ENCODE results near the gene TRIM14.
A peak's percentile ranks its signal among the peaks of the same experiment; 100 is the strongest.

The TRIM14 gene

GRCh38 chr9:98085058-98085457, 34.0 kb downstream of the TRIM14 start:
- H3K4me1 ChIP-seq (ENCODE audit: control insufficient read depth, insufficient read depth, low read depth, low read length), result peaks cover 20% of the 10 kb centered on the region
- H2BK5ac ChIP-seq (ENCODE audit: low read depth, low read length, poor library complexity, severe bottlenecking), result no peak overlapping the region
- H2AFZ ChIP-seq (ENCODE audit: low read depth, low read length), result no peak overlapping the region
- no peak overlapping the region for H3K4me2 ChIP-seq (ENCODE audit: low read length, poor library complexity, severe bottlenecking)
- H3K18ac ChIP-seq (ENCODE audit: low read depth in 1 of 2, low read length in 2 of 2), result no peak overlapping the region
- peaks cover 33 to 48% of the 10 kb centered on the region in 2 experiments for H3K36me3 ChIP-seq (ENCODE audit: control insufficient read depth in 1 of 2, insufficient read depth in 2 of 2, low read depth in 1 of 2, low read length in 2 of 2)
- H4K8ac ChIP-seq (ENCODE audit: low read length), result no peak overlapping the region
- WGBS, result 100% methylated on average over 4 of the region's 4 CpGs
- H2BK15ac ChIP-seq (ENCODE audit: low read depth, poor library complexity, severe bottlenecking), result no peak overlapping the region
- H3K9ac ChIP-seq (ENCODE audit: low read length), result no peak overlapping the region
- H3K27me3 ChIP-seq (ENCODE audit: control insufficient read depth in 1 of 2, insufficient read depth in 1 of 2, low read length in 2 of 2), result peaks cover 0 to 3% of the 10 kb centered on the region in 2 experiments
- H4K91ac ChIP-seq (ENCODE audit: low read length), result no peak overlapping the region
- no peaks in the 10 kb centered on the region for H3K79me1 ChIP-seq (replicated peaks; ENCODE audit: low read length, poor library complexity, severe bottlenecking)
- DNase-seq, result no peak
- no peak overlapping the region for H3K4ac ChIP-seq (ENCODE audit: low read depth in 1 of 2, low read length in 2 of 2)
- no peak overlapping the region for H3K27ac ChIP-seq (ENCODE audit: low read length, poor library complexity, severe bottlenecking)
- no peak overlapping the region for H3K14ac ChIP-seq (ENCODE audit: low read length in 2 of 2)
- H3K23ac ChIP-seq (ENCODE audit: low read length in 2 of 2), result no peak overlapping the region
- H3K4me3 ChIP-seq (ENCODE audit: insufficient read depth in 1 of 2, low read depth in 1 of 2, low read length in 2 of 2), result no peak overlapping the region
- no peak overlapping the region for H2BK120ac ChIP-seq (ENCODE audit: low read depth, low read length)
- H2BK12ac ChIP-seq (ENCODE audit: low read length in 2 of 2), result no peak overlapping the region
- H3K9me3 ChIP-seq (ENCODE audit: control insufficient read depth, low read length), result no peaks in the 10 kb centered on the region
- no peak overlapping the region for H2AK5ac ChIP-seq (ENCODE audit: low read length, severe bottlenecking)

- H3K4me3 ChIP-seq (ENCODE audit: insufficient read depth in 1 of 2, low read depth in 1 of 2, low read length in 2 of 2), result no peak overlapping the region
- no peak overlapping the region for H2BK120ac ChIP-seq (ENCODE audit: low read depth, low read length)
- no peak overlapping the region for H3K27ac ChIP-seq (ENCODE audit: low read length, poor library complexity, severe bottlenecking)
- H3K79me1 ChIP-seq (replicated peaks; ENCODE audit: low read length, poor library complexity, severe bottlenecking), result peaks cover 2% of the 10 kb centered on the region
- H4K91ac ChIP-seq (ENCODE audit: low read length), result no peak overlapping the region
- DNase-seq, result no peak
- H3K27me3 ChIP-seq (ENCODE audit: control insufficient read depth in 1 of 2, insufficient read depth in 1 of 2, low read length in 2 of 2), result peaks cover 0 to 3% of the 10 kb centered on the region in 2 experiments
- no peak overlapping the region for H3K4ac ChIP-seq (ENCODE audit: low read depth in 1 of 2, low read length in 2 of 2)
- H2AFZ ChIP-seq (ENCODE audit: low read depth, low read length), result no peak overlapping the region
- 97% methylated on average over 3 of the region's 3 CpGs for WGBS
- H3K4me1 ChIP-seq (ENCODE audit: control insufficient read depth, insufficient read depth, low read depth, low read length), result peaks cover 20% of the 10 kb centered on the region
- no peak overlapping the region for H3K4me2 ChIP-seq (ENCODE audit: low read length, poor library complexity, severe bottlenecking)
- H3K36me3 ChIP-seq (ENCODE audit: control insufficient read depth in 1 of 2, insufficient read depth in 2 of 2, low read depth in 1 of 2, low read length in 2 of 2), result peaks cover 33 to 52% of the 10 kb centered on the region in 2 experiments
- H3K9me3 ChIP-seq (ENCODE audit: control insufficient read depth, low read length), result no peaks in the 10 kb centered on the region
- H3K9ac ChIP-seq (ENCODE audit: low read length), result no peak overlapping the region
- no peak overlapping the region for H4K8ac ChIP-seq (ENCODE audit: low read length)
- no peak overlapping the region for H3K23ac ChIP-seq (ENCODE audit: low read length in 2 of 2)
- H3K18ac ChIP-seq (ENCODE audit: low read depth in 1 of 2, low read length in 2 of 2), result no peak overlapping the region
- H2BK15ac ChIP-seq (ENCODE audit: low read depth, poor library complexity, severe bottlenecking), result no peak overlapping the region
- no peak overlapping the region for H3K14ac ChIP-seq (ENCODE audit: low read length in 2 of 2)
- H2BK5ac ChIP-seq (ENCODE audit: low read depth, low read length, poor library complexity, severe bottlenecking), result no peak overlapping the region
- no peak overlapping the region for H2AK5ac ChIP-seq (ENCODE audit: low read length, severe bottlenecking)
- H2BK12ac ChIP-seq (ENCODE audit: low read length in 2 of 2), result no peak overlapping the region
Observed at GRCh38 chr9:98084396-98084795, 34.6 kb downstream of the TRIM14 start.

- H3K23ac ChIP-seq (ENCODE audit: low read length in 2 of 2), result no peak overlapping the region
- no peak overlapping the region for H3K4me2 ChIP-seq (ENCODE audit: low read length, poor library complexity, severe bottlenecking)
- H3K14ac ChIP-seq (ENCODE audit: low read length in 2 of 2), result no peak overlapping the region
- H3K27ac ChIP-seq (ENCODE audit: low read length, poor library complexity, severe bottlenecking), result no peak overlapping the region
- peaks cover 33 to 59% of the 10 kb centered on the region in 2 experiments for H3K36me3 ChIP-seq (ENCODE audit: control insufficient read depth in 1 of 2, insufficient read depth in 2 of 2, low read depth in 1 of 2, low read length in 2 of 2)
- no peak overlapping the region for H2BK5ac ChIP-seq (ENCODE audit: low read depth, low read length, poor library complexity, severe bottlenecking)
- peaks cover 0 to 3% of the 10 kb centered on the region in 2 experiments for H3K27me3 ChIP-seq (ENCODE audit: control insufficient read depth in 1 of 2, insufficient read depth in 1 of 2, low read length in 2 of 2)
- H3K4me3 ChIP-seq (ENCODE audit: insufficient read depth in 1 of 2, low read depth in 1 of 2, low read length in 2 of 2), result no peak overlapping the region
- no peak overlapping the region for H2BK120ac ChIP-seq (ENCODE audit: low read depth, low read length)
- H3K9ac ChIP-seq (ENCODE audit: low read length), result no peak overlapping the region
- H4K91ac ChIP-seq (ENCODE audit: low read length), result no peak overlapping the region
- H3K79me1 ChIP-seq (replicated peaks; ENCODE audit: low read length, poor library complexity, severe bottlenecking), result peaks cover 2% of the 10 kb centered on the region
- no peak overlapping the region for H2BK12ac ChIP-seq (ENCODE audit: low read length in 2 of 2)
- no peaks in the 10 kb centered on the region for H3K9me3 ChIP-seq (ENCODE audit: control insufficient read depth, low read length)
- H3K4me1 ChIP-seq (ENCODE audit: control insufficient read depth, insufficient read depth, low read depth, low read length), result peaks cover 20% of the 10 kb centered on the region
- no peak overlapping the region for H2AK5ac ChIP-seq (ENCODE audit: low read length, severe bottlenecking)
- 92% methylated on average over 5 of the region's 7 CpGs for WGBS
- no peak overlapping the region for H2BK15ac ChIP-seq (ENCODE audit: low read depth, poor library complexity, severe bottlenecking)
- no peak overlapping the region for H2AFZ ChIP-seq (ENCODE audit: low read depth, low read length)
- H3K18ac ChIP-seq (ENCODE audit: low read depth in 1 of 2, low read length in 2 of 2), result no peak overlapping the region
- DNase-seq, result no peak
- no peak overlapping the region for H3K4ac ChIP-seq (ENCODE audit: low read depth in 1 of 2, low read length in 2 of 2)
- no peak overlapping the region for H4K8ac ChIP-seq (ENCODE audit: low read length)
Observed at GRCh38 chr9:98083566-98084183, 35.3 kb downstream of the TRIM14 start.

GRCh38 chr9:98083061-98083501, 35.9 kb downstream of the TRIM14 start:
- no peak overlapping the region for H3K27ac ChIP-seq (ENCODE audit: low read length, poor library complexity, severe bottlenecking)

More at GRCh38 chr9:98083061-98083501, 35.9 kb downstream of the TRIM14 start:
- H3K4ac ChIP-seq (ENCODE audit: low read depth in 1 of 2, low read length in 2 of 2), result no peak overlapping the region
- DNase-seq, result peak; percentile 18
- no peak overlapping the region for H3K4me3 ChIP-seq (ENCODE audit: insufficient read depth in 1 of 2, low read depth in 1 of 2, low read length in 2 of 2)
- H3K9me3 ChIP-seq (ENCODE audit: control insufficient read depth, low read length), result no peaks in the 10 kb centered on the region
- H3K18ac ChIP-seq (ENCODE audit: low read depth in 1 of 2, low read length in 2 of 2), result no peak overlapping the region
- peaks cover 35 to 63% of the 10 kb centered on the region in 2 experiments for H3K36me3 ChIP-seq (ENCODE audit: control insufficient read depth in 1 of 2, insufficient read depth in 2 of 2, low read depth in 1 of 2, low read length in 2 of 2)
- no peak overlapping the region for H2BK5ac ChIP-seq (ENCODE audit: low read depth, low read length, poor library complexity, severe bottlenecking)
- H2BK120ac ChIP-seq (ENCODE audit: low read depth, low read length), result no peak overlapping the region
- no peak overlapping the region for H4K8ac ChIP-seq (ENCODE audit: low read length)
- peaks cover 20% of the 10 kb centered on the region for H3K4me1 ChIP-seq (ENCODE audit: control insufficient read depth, insufficient read depth, low read depth, low read length)
- no peak overlapping the region for H2BK12ac ChIP-seq (ENCODE audit: low read length in 2 of 2)
- no peak overlapping the region for H3K9ac ChIP-seq (ENCODE audit: low read length)
- H2BK15ac ChIP-seq (ENCODE audit: low read depth, poor library complexity, severe bottlenecking), result no peak overlapping the region
- H2AFZ ChIP-seq (ENCODE audit: low read depth, low read length), result no peak overlapping the region
- H2AK5ac ChIP-seq (ENCODE audit: low read length, severe bottlenecking), result no peak overlapping the region
- no peak overlapping the region for H3K14ac ChIP-seq (ENCODE audit: low read length in 2 of 2)
- peaks cover 0 to 2% of the 10 kb centered on the region in 2 experiments for H3K27me3 ChIP-seq (ENCODE audit: control insufficient read depth in 1 of 2, insufficient read depth in 1 of 2, low read length in 2 of 2)
- WGBS, result 96% methylated on average over 2 of the region's 2 CpGs
- H3K23ac ChIP-seq (ENCODE audit: low read length in 2 of 2), result no peak overlapping the region
- H3K4me2 ChIP-seq (ENCODE audit: low read length, poor library complexity, severe bottlenecking), result no peak overlapping the region
- peaks cover 2% of the 10 kb centered on the region for H3K79me1 ChIP-seq (replicated peaks; ENCODE audit: low read length, poor library complexity, severe bottlenecking)
- H4K91ac ChIP-seq (ENCODE audit: low read length), result no peak overlapping the region
